Ovary (tissue), 3 donors: ENCODE results near the gene PCGF1.
"Not testable (repeated sequence)": the region's sequence is repeated elsewhere in the genome, so short reads cannot be mapped to it uniquely, and the experiment has no call there.

Experiments
- EP300 ChIP-seq: sonication (generic); formaldehyde crosslinking; IDR thresholded peaks from one replicate; pipeline ENCODE4 v1.6.1; 2017; ENCODE audit warnings: antibody characterized with exemption
- TF ChIP-seq, protein P1 (sequence below), 3 donors: fragments of 450-650 bp in 2 of 3; fragments of 200-600 bp in 1 of 3; IDR thresholded peaks; one replicate each; pipeline versions ENCODE4 v1.5.1 to v1.8.0; 2016 to 2022; ENCODE audit warnings: antibody characterized with exemption in 3 of 3, mild to moderate bottlenecking in 1 of 3
- donor health status: DM: no; HTN: no; CAD: no.

DNA sequence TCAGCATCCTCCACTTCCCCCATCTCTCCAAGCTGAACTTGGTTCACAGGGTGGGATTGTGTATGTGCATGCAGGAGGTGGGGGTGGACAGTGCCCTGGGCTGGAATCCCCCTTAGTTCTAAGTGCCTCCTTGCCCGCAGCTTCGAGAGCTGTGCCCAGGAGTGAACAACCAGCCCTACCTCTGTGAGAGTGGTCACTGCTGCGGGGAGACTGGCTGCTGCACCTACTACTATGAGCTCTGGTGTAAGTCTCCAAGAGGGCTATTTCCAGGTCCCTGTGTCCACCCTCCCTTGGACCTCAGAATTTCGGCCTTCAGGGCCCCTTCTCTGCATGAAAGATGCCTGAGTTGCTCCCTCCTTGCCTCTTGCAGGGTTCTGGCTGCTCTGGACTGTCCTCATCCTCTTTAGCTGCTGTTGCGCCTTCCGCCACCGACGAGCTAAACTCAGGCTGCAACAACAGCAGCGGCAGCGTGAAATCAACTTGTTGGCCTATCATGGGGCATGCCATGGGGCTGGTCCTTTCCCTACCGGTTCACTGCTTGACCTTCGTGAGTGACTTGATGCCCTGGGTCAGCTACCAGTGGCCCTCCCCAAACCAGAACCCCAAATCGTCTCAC is 47.9 kb downstream of the PCGF1 start:
- TF ChIP-seq, protein P1, sequence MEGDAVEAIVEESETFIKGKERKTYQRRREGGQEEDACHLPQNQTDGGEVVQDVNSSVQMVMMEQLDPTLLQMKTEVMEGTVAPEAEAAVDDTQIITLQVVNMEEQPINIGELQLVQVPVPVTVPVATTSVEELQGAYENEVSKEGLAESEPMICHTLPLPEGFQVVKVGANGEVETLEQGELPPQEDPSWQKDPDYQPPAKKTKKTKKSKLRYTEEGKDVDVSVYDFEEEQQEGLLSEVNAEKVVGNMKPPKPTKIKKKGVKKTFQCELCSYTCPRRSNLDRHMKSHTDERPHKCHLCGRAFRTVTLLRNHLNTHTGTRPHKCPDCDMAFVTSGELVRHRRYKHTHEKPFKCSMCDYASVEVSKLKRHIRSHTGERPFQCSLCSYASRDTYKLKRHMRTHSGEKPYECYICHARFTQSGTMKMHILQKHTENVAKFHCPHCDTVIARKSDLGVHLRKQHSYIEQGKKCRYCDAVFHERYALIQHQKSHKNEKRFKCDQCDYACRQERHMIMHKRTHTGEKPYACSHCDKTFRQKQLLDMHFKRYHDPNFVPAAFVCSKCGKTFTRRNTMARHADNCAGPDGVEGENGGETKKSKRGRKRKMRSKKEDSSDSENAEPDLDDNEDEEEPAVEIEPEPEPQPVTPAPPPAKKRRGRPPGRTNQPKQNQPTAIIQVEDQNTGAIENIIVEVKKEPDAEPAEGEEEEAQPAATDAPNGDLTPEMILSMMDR (IDR thresholded peaks at IDR 0.05) = not testable (repeated sequence)
- TF ChIP-seq EP300 = not testable (repeated sequence)
